Dermis microvascular lymphatic vessel endothelial cell (primary cell): ENCODE results near the gene CYP27C1. TPM values are rescaled to one million over a fixed set of nuclear protein-coding genes. Genes with fewer than 3 reads are reported as not detected.
A peak's percentile ranks its signal among the peaks of the same experiment; 100 is the strongest.
"Not testable (repeated sequence)": the region's sequence is repeated elsewhere in the genome, so short reads cannot be mapped to it uniquely, and the experiment has no call there.

ENCODE experiments used
- DNase-seq, 2 donors: peaks; one replicate each; pipeline versions ENCODE4 v3.0.0 to v3.0.0-alpha.2; 2010; ENCODE audit warnings: low read depth in 2 of 2
- total RNA-seq: library from RNA; depleted of rRNA; stranded (reverse); fragments of >200 nt; gene quantifications from 2 replicates; pipeline ENCODE4 v1.2.1, GENCODE V29; 2014

Gene CYP27C1
- total RNA-seq, 1 donor from 2014 or later, result not detected

GRCh38 chr2:127224135-127224534, 4.0 kb upstream of the CYP27C1 start:
- not testable (repeated sequence) for DNase-seq

- DNase-seq, result no peak
Measured at GRCh38 chr2:127220768-127221527, 849 bp upstream of the CYP27C1 start.

GRCh38 chr2:127219171-127220070, 678 bp downstream of the CYP27C1 start:
- DNase-seq, result peak in 1 of 2 donors; percentile 17

GRCh38 chr2:127218812-127219170, 1.3 kb downstream of the CYP27C1 start:
- DNase-seq, result no peak

DNA sequence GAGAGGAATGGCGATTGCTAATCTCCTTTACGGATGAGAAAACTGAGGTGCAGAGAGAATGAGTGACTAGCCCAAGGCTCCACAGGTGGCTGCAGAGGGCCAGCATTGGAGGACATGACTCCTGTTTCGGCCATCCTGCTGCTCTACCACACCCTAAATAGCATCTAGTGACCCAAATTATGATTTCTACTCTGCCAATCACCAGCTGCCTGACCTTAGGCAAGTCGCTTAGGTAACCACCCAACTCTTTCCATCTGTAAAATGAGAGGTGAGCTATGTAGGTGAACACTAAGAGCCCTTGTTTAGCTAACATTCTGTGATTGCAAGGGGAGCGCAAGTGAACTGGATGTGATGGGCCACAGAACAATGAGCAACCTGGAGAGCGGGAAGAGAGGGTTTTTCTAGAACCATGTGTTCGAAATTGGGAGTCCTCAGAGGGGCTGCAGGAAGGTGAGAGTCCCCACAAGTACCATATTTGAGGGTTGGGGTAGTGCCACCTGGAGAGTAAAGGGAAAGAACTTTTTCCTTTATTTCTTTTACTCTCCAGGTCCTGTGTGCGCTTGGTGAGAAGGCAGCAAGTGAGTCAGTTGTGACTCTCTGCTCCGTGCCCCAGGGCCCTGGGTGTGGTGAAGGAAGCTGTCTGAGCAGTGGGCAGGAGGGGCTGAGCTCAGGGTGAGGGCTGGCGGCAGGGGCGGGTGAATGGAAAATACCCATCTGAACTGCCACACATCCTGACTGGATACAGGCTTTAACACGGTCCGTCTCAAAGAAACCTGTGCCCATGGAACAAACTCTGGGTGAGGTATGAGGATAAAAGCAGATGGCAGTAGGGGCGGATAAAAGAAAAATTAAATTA, 2.4 kb downstream of the CYP27C1 start:
- DNase-seq, result peak in 1 of 2 donors; percentile 60

DNA sequence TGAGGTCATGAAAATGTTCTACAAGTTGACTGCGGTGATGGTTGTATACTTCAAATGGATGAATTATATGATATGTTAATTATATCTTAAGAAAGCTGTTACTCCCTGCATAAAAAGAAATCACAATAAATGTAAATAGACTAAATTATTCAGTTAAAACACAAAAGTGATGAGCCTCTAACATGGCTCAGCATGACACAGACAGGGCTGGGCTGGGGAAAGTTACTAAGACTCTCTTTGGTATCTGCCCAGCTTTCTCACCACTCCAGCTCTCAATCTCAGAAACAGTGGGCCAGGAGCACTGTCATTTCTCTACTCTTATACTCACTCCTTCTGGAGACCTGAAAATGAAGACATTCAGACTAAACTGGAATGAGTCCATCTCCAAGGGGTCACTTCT, 3.5 kb downstream of the CYP27C1 start:
- no peak for DNase-seq

GRCh38 chr2:127216095-127216494, 4.0 kb downstream of the CYP27C1 start:
- DNase-seq, result no peak

DNA sequence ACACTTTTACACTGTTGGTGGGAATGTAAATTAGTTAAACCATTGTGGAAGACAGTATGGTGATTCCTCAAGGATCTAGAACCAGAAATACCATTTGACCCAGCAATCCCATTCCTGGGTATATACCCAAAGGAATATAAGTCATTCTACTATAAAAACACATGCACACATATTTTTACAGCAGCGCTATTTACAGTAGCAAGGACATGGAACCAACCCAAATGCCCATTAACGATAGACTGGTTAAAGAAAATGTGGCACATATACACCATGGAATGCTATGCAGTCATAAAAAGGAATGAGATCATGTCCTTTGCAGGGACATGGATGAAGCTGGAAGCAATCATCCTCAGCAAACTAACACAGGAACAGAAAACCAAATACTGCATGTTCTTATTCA, 5.9 kb downstream of the CYP27C1 start:
- not testable (repeated sequence) for DNase-seq

DNA sequence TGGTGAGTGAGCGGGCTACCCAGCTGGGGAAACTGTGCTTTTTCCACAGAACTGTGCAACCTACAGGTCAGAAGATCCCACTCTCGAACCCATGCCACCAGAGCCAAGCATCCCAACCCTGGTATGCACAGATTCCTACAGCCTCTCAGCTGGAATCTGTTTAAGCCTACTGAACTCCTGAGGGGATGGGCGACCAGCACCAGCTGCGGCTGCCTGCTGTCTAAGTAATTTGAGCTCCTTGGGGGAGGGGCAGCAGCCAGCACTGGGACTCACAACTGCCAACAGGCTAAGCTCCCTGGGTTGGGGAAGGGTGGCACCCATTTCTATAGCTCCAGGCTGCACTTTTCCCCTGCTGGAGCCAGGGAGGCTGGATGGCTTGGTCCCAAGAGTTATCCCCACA, 11.8 kb downstream of the CYP27C1 start:
- no peak for DNase-seq

GRCh38 chr2:127205218-127206125, 14.6 kb downstream of the CYP27C1 start:
- no peak for DNase-seq

GRCh38 chr2:127201452-127201851, 18.6 kb downstream of the CYP27C1 start:
- no peak for DNase-seq

DNA sequence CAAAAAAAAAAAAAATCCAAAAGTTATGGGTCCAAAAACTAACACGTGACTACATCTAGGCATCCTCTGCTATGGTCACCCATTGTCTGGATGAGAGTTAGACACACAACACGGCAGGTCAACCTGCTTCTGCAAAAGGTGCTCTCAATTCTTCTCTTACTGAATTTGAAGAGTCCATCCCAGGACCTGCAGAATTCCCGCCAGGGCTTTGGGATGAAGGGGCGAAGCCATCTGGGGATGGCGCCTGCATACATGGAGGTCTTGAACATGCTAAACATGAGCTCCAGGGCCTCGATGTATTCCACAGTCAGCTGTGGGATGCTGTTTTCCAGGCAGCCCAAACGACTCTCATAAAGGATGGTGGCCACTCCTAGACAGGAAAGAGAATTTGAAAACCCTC, 19.1 kb downstream of the CYP27C1 start:
- no peak for DNase-seq

DNA sequence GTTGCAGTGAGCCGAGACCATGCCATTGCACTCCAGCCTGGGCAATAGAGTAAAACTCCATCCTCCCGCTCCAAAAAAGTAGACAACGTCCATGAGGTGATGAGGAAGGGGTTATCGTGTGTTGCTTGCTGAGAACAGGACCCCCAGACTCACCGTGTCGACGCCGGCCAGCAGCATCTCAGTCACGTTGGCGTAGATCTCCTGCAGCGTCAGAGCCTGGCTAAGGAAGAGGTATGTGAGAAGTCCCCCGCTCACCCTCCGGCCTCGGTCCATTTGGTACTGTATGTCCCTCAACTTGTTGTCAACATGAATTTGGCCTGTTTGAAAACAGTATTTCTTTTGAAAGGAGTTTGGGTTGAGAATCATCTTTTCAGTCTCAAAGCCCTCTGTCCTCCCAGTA, 20.9 kb downstream of the CYP27C1 start:
- DNase-seq, result no peak

DNA sequence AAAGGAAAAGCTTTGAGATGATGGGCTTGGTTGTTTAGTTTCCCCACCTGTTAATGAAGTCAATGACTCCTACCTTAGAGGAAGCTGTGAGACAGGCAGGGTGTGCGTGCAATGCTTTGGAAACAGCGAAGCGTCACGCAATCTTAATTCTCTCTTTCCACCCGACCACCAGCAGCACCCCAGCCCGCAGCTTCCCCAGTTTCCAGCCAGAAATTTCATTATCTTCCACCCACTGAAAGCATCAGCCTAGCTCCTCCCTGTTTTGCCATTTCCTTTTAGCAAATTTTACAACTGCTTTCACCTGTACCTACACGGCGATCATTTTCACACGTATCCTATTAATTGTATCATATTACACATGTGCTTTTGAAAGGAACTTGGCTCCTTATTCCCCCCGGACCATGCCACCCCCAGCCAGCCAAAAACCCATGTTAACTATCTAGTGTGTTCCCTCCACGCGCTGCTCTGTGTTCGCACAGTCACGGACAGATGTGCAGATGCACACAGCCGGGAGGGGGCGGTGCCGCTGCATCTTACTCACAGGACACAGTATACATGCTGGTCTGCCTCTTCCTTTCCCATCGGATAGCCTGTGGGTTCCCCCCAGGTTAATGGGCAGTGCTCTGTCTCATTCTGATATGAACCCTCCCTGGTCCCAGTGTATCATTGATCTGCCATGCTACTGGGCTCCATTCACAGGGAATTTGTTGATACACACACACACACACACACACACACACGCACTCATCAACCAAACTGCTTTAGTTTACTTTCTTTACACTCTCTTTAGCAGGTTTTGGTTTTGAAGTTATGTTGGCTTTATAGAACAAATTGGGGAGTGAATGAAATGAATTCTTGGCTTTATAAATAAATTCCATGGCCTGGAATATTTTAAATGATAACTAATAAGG, 22.4 kb downstream of the CYP27C1 start:
- DNase-seq, result peak; percentile 15 to 63

GRCh38 chr2:127196998-127197397, 23.1 kb downstream of the CYP27C1 start:
- no peak for DNase-seq

- DNase-seq, result no peak
Measured at GRCh38 chr2:127196549-127196948, 23.6 kb downstream of the CYP27C1 start.

GRCh38 chr2:127195140-127196074, 24.7 kb downstream of the CYP27C1 start:
- no peak for DNase-seq

GRCh38 chr2:127194447-127194846, 25.7 kb downstream of the CYP27C1 start:
- no peak for DNase-seq

- DNase-seq, result no peak
Measured at GRCh38 chr2:127193967-127194280, 26.2 kb downstream of the CYP27C1 start.
